WTC11 (cell line): Measurements from ENCODE around the gene ZCCHC7. TPM values are rescaled to one million over a fixed set of nuclear protein-coding genes. Genes with fewer than 3 reads are reported as not detected.

Experiments used
- ATAC-seq: fragments of 200-7000 bp; cut with Tn5 transposase; 2 replicates; pipeline ENCODE4 v1.10.0; 2021; ENCODE audit warnings: mild to moderate bottlenecking, moderate library complexity
- CTCF ChIA-PET: fragments of 300-600 bp; sonication (Branson Sonifier 250); formaldehyde crosslinking; loops from one replicate; lab custom pipeline; 2021; ENCODE audit warnings: antibody characterized with exemption; lab: Charles Lee
- POLR2A ChIA-PET: fragments of 350-600 bp; sonication (Branson Sonifier 250); formaldehyde crosslinking; loops from one replicate; lab custom pipeline; 2021; ENCODE audit warnings: antibody characterized with exemption; lab: Charles Lee
- DNase-seq: peaks from one replicate; pipeline ENCODE4 v3.0.0; 2021; ENCODE audit warnings: low spot score
- H3K27ac Mint-ChIP-seq: 2 replicates; pipeline ENCODE4 v1.8.0; 2021; ENCODE audit warnings: mixed read lengths
- H3K27me3 Mint-ChIP-seq: 2 replicates; pipeline ENCODE4 v1.8.0; 2021; ENCODE audit warnings: low read depth, mild to moderate bottlenecking, moderate library complexity, mixed read lengths
- H3K36me3 Mint-ChIP-seq: 2 replicates; pipeline ENCODE4 v1.8.0; 2021; ENCODE audit warnings: mixed read lengths
- H3K4me1 Mint-ChIP-seq: 2 replicates; pipeline ENCODE4 v1.8.0; 2022; ENCODE audit warnings: mixed read lengths
- H3K4me3 Mint-ChIP-seq: 2 replicates; pipeline ENCODE4 v1.8.0; 2021; ENCODE audit warnings: mild to moderate bottlenecking, moderate library complexity, mixed read lengths
- H3K9me3 Mint-ChIP-seq: 2 replicates; pipeline ENCODE4 v1.8.0; 2021; ENCODE audit warnings: mixed read lengths
- ESRRA ChIP-seq: sonication (generic); formaldehyde crosslinking; IDR thresholded peaks from 2 replicates; pipeline ENCODE4 v1.8.1; 2022; ENCODE audit warnings: mild to moderate bottlenecking, missing genetic modification reagents, borderline replicate concordance
- GRHL2 ChIP-seq: fragments of 250-450 bp; sonication (Bioruptor Pico); IDR thresholded peaks from 2 replicates; pipeline ENCODE4 v1.8.0; 2022; ENCODE audit warnings: mild to moderate bottlenecking, moderate library complexity; ENCODE audit not compliant: insufficient replicate concordance, severe bottlenecking
- GTF2I ChIP-seq: fragments of 250-450 bp; sonication (Bioruptor Pico); conservative IDR thresholded peaks from 2 replicates; pipeline ENCODE4 v1.4.0; 2021; ENCODE audit warnings: mild to moderate bottlenecking
- HMGXB4 ChIP-seq: sonication (generic); formaldehyde crosslinking; IDR thresholded peaks from 2 replicates; pipeline ENCODE4 v1.8.1; 2023; ENCODE audit warnings: mild to moderate bottlenecking, moderate library complexity, missing genetic modification reagents
- IRF1 ChIP-seq: sonication (generic); formaldehyde crosslinking; IDR thresholded peaks from 2 replicates; pipeline ENCODE4 v1.8.0; 2023; ENCODE audit warnings: missing genetic modification reagents
- KAT7 ChIP-seq: sonication (generic); formaldehyde crosslinking; IDR thresholded peaks from 2 replicates; pipeline ENCODE4 v1.8.1; 2023; ENCODE audit warnings: missing genetic modification reagents, mild to moderate bottlenecking, borderline replicate concordance
- MLX ChIP-seq: sonication (generic); formaldehyde crosslinking; IDR thresholded peaks from 2 replicates; pipeline ENCODE4 v1.8.1; 2023; ENCODE audit warnings: mild to moderate bottlenecking, missing genetic modification reagents, moderate library complexity
- MYBL2 ChIP-seq: sonication (generic); formaldehyde crosslinking; IDR thresholded peaks from 2 replicates; pipeline ENCODE4 v1.8.1; 2023; ENCODE audit warnings: mild to moderate bottlenecking, moderate library complexity, missing genetic modification reagents
- NR2C2 ChIP-seq: sonication (generic); formaldehyde crosslinking; IDR thresholded peaks from 2 replicates; pipeline ENCODE4 v1.8.0; 2022; ENCODE audit warnings: mild to moderate bottlenecking, missing genetic modification reagents
- ZBTB43 ChIP-seq: sonication (generic); formaldehyde crosslinking; IDR thresholded peaks from 2 replicates; pipeline ENCODE4 v1.8.1; 2023; ENCODE audit warnings: mild to moderate bottlenecking, missing genetic modification reagents
- ZNF232 ChIP-seq: sonication (generic); formaldehyde crosslinking; IDR thresholded peaks from 2 replicates; pipeline ENCODE4 v1.8.0; 2022; ENCODE audit warnings: mild to moderate bottlenecking, missing genetic modification reagents
- total RNA-seq: library from RNA; stranded (reverse); gene quantifications from 3 replicates; pipeline ENCODE4 v1.2.3, GENCODE V29; 2021
- TF ChIP-seq, protein P1 (sequence below): sonication (generic); formaldehyde crosslinking; IDR thresholded peaks from 2 replicates; pipeline ENCODE4 v1.8.0; 2023; ENCODE audit warnings: mild to moderate bottlenecking, missing genetic modification reagents
- TF ChIP-seq, protein P2 (sequence below): sonication (generic); formaldehyde crosslinking; IDR thresholded peaks from 2 replicates; pipeline ENCODE4 v1.8.1; 2022; ENCODE audit warnings: missing genetic modification reagents, borderline replicate concordance

The ZCCHC7 gene
- total RNA-seq, 1 experiment from 2014 or later, result 30.1 TPM

- ATAC-seq (no peak), DNase-seq (no peak)
- Mint-ChIP-seq H3K36me3 (no peaks in the 10 kb centered on the region), H3K4me3 (no peak overlapping the region), H3K4me1 (peaks cover 7% of the 10 kb centered on the region), H3K27me3 (no peaks in the 10 kb centered on the region; the same call in 1 of the 2 replicates), H3K9me3 (peaks cover 7% of the 10 kb centered on the region), H3K27ac (no peak overlapping the region)
- TF ChIP-seq NR2C2, result no peak
- TF ChIP-seq GTF2I, result no peak
- TF ChIP-seq HMGXB4 (CRISPR knock-in tag), result no peak
- no peak for TF ChIP-seq MYBL2 (CRISPR knock-in tag)
- TF ChIP-seq, protein P1, sequence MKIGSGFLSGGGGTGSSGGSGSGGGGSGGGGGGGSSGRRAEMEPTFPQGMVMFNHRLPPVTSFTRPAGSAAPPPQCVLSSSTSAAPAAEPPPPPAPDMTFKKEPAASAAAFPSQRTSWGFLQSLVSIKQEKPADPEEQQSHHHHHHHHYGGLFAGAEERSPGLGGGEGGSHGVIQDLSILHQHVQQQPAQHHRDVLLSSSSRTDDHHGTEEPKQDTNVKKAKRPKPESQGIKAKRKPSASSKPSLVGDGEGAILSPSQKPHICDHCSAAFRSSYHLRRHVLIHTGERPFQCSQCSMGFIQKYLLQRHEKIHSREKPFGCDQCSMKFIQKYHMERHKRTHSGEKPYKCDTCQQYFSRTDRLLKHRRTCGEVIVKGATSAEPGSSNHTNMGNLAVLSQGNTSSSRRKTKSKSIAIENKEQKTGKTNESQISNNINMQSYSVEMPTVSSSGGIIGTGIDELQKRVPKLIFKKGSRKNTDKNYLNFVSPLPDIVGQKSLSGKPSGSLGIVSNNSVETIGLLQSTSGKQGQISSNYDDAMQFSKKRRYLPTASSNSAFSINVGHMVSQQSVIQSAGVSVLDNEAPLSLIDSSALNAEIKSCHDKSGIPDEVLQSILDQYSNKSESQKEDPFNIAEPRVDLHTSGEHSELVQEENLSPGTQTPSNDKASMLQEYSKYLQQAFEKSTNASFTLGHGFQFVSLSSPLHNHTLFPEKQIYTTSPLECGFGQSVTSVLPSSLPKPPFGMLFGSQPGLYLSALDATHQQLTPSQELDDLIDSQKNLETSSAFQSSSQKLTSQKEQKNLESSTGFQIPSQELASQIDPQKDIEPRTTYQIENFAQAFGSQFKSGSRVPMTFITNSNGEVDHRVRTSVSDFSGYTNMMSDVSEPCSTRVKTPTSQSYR (CRISPR knock-in tag), result no peak
- ChIA-PET CTCF (interaction anchor here (0.5 to 1.8 kb wide), 3 partner anchors 8 to 29 kb away, joined by 3 to 8 read pairs (median 4); no protein-coding TSS in a partner anchor), POLR2A (no interaction called here)
These were observed 262.0 kb downstream of the ZCCHC7 start for GRCh38 chr9:37382161-37382981.

- H3K4me1 Mint-ChIP-seq, result peaks cover 7% of the 10 kb centered on the region
- no peaks in the 10 kb centered on the region; the same call in 1 of the 2 replicates for H3K27me3 Mint-ChIP-seq
- peaks cover 7% of the 10 kb centered on the region for H3K9me3 Mint-ChIP-seq
- ChIA-PET CTCF (interaction anchor here (0.5 kb wide), 1 partner anchor 9 kb away, joined by 3 read pairs; no protein-coding TSS in a partner anchor), POLR2A (no interaction called here)
- H3K4me3 Mint-ChIP-seq, result no peak overlapping the region
- DNase-seq (no peak), ATAC-seq (no peak)
- TF ChIP-seq ESRRA (CRISPR knock-in tag) (no peak), ZBTB43 (no peak)
- H3K36me3 Mint-ChIP-seq, result no peaks in the 10 kb centered on the region
- no peak overlapping the region for H3K27ac Mint-ChIP-seq
These were observed 262.6 kb downstream of the ZCCHC7 start for GRCh38 chr9:37382982-37383357.

DNA sequence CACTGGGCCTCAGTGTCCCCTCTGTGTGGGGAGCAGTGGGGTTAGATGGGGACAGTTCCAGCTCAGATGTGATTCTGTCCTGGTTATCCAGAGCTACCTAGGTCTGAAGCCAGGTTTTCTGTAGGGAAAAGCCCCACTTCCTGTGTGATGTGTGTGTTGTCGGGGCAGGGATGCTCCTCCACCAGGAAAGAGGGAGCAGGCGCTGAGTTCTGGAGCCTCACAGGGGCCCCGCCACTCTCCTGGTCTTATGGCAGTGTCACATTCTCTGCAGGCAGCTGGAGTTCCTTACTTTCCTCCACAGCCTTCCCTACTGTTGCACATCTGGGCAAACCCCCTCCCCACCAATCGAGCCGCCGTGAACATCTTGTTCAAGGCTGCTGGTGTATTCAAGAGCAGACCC lies 263.0 kb downstream of the ZCCHC7 start:
- no peaks in the 10 kb centered on the region; the same call in 1 of the 2 replicates for H3K27me3 Mint-ChIP-seq
- ChIA-PET CTCF (interaction anchor here (0.5 to 0.6 kb wide), 2 partner anchors 9 to 21 kb away, joined by 3 read pairs; no protein-coding TSS in a partner anchor), POLR2A (no interaction called here)
- peaks cover 7% of the 10 kb centered on the region for H3K4me1 Mint-ChIP-seq
- peak; percentile 60 for ATAC-seq
- no peaks in the 10 kb centered on the region for H3K36me3 Mint-ChIP-seq
- TF ChIP-seq ZNF232 (CRISPR knock-in tag) (no peak), MLX (no peak), IRF1 (CRISPR knock-in tag) (no peak), GRHL2 (no peak), KAT7 (no peak)
- TF ChIP-seq, protein P2, sequence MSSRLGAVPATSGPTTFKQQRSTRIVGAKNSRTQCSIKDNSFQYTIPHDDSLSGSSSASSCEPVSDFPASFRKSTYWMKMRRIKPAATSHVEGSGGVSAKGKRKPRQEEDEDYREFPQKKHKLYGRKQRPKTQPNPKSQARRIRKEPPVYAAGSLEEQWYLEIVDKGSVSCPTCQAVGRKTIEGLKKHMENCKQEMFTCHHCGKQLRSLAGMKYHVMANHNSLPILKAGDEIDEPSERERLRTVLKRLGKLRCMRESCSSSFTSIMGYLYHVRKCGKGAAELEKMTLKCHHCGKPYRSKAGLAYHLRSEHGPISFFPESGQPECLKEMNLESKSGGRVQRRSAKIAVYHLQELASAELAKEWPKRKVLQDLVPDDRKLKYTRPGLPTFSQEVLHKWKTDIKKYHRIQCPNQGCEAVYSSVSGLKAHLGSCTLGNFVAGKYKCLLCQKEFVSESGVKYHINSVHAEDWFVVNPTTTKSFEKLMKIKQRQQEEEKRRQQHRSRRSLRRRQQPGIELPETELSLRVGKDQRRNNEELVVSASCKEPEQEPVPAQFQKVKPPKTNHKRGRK (CRISPR knock-in tag), result no peak
- H3K9me3 Mint-ChIP-seq, result peaks cover 7% of the 10 kb centered on the region
- no peak for DNase-seq
- no peak overlapping the region for H3K27ac Mint-ChIP-seq
- H3K4me3 Mint-ChIP-seq, result no peak overlapping the region
